Stomach (tissue), 9 donors: ENCODE data around the gene TFRC. TPM values are rescaled to one million over a fixed set of nuclear protein-coding genes. Genes with fewer than 3 reads are reported as not detected.
"Not testable (repeated sequence)": the region's sequence is repeated elsewhere in the genome, so short reads cannot be mapped to it uniquely, and the experiment has no call there.

Source experiments
- DNase-seq, 2 donors: peaks; one replicate each; pipeline versions ENCODE4 v3.0.0 to v3.0.0-alpha.2; 2013 to 2019
- H3K27ac ChIP-seq, 5 donors: fragments of 200-600 bp in 4 of 5; sonication (generic) in 4 of 5; one replicate each; pipeline ENCODE4 v1.5.1; 2013 to 2019; ENCODE audit warnings: mild to moderate bottlenecking in 1 of 5, moderate library complexity in 1 of 5
- H3K27me3 ChIP-seq, 3 donors: fragments of 200-600 bp; sonication (generic); one replicate each; pipeline ENCODE4 v1.5.1; 2017 to 2019; ENCODE audit warnings: mixed run types in 1 of 3
- H3K36me3 ChIP-seq, 4 donors: fragments of 200-600 bp; sonication (generic); 1 replicate in 3 of 4; 2 replicates in 1 of 4; pipeline ENCODE4 v1.5.1; 2016 to 2019
- H3K4me1 ChIP-seq, 4 donors: fragments of 200-600 bp; sonication (generic); one replicate each; pipeline ENCODE4 v1.5.1; 2016 to 2019
- H3K4me3 ChIP-seq, 4 donors: fragments of 200-600 bp; sonication (generic) in 3 of 4; one replicate each; pipeline ENCODE4 v1.5.1; 2016 to 2019; ENCODE audit warnings: mild to moderate bottlenecking in 1 of 4
- H3K9me3 ChIP-seq, 4 donors: fragments of 200-600 bp; sonication (generic); one replicate each; pipeline ENCODE4 v1.5.1; 2016 to 2019
- EP300 ChIP-seq: sonication (generic); formaldehyde crosslinking; IDR thresholded peaks from one replicate; pipeline ENCODE4 v1.6.1; 2017; ENCODE audit warnings: antibody characterized with exemption
- POLR2A ChIP-seq, 4 donors: fragments of 450-650 bp; IDR thresholded peaks; one replicate each; pipeline ENCODE4 v1.6.1; 2016; ENCODE audit warnings: antibody characterized with exemption in 4 of 4, control low read depth in 2 of 4, mild to moderate bottlenecking in 1 of 4, moderate library complexity in 1 of 4
- POLR2AphosphoS5 ChIP-seq, 3 donors: sonication (generic); formaldehyde crosslinking; IDR thresholded peaks; one replicate each; pipeline ENCODE4 v1.6.1; 2016; ENCODE audit warnings: antibody characterized with exemption in 3 of 3
- WGBS, 5 donors: extraction: QIAGEN DNeasy Blood & Tissue Kit in 3 of 5; methylation state at CpG; one replicate each; pipeline versions ENCODE4 v1.1.5 to v1.1.7; 2013 to 2018; 5-methylcytosine and 5-hydroxymethylcytosine counted together
- intact Hi-C: fragments of 100-400 bp; cut with DNase I; formaldehyde crosslinking; loops from one replicate; pipeline ENCODE4 v1.15.1; 2023; ENCODE audit warnings: low total_unique reads
- polyA plus RNA-seq, 3 donors: library from polyadenylated mRNA; stranded (reverse); fragments of 200-250 nt; gene quantifications; one replicate each; pipeline ENCODE4 v1.2.3, GENCODE V29; 2013
- total RNA-seq, 5 donors: library from RNA; depleted of rRNA; stranded (reverse); fragments of >200 nt; gene quantifications; one replicate each; pipeline versions ENCODE4 v1.1.0 to v1.2.3, GENCODE V29; 2014 to 2016
- TF ChIP-seq, protein P1 (sequence below), 7 experiments: fragments of 450-650 bp in 4 of 7; fragments of 200-600 bp in 3 of 7; sonication (generic) in 3 of 7; IDR thresholded peaks; one replicate each; pipeline ENCODE4 v1.5.1; 2016 to 2019; ENCODE audit warnings: antibody characterized with exemption in 7 of 7, control low read depth in 2 of 7, mild to moderate bottlenecking in 1 of 7
- donor health status: healthy with polysubstance abuse.
- donor health status: Bipolar disorder and iron deficiency.
- donor health status: healthy.

TFRC gene
- total and polyA plus RNA-seq, 8 donors: 5.5 to 289 (median 42.1) TPM

DNA sequence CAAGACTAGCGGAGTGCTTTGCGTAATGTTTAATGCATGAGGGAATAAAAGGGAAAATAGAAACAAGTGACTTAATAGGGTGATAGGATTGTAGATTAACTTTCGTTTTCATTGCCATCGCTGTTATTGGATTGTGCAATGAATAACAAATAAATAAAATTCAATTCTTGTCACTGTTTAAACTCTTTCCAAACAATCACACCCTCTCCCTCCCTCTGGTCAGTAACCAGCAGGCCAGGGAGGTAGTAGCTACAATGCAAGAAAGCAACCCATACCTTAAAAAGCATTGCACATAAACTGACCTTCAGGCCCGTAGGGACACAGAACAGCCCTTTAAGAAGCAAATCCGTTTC lies 705 bp upstream of the TFRC start:
- TF ChIP-seq, protein P1, sequence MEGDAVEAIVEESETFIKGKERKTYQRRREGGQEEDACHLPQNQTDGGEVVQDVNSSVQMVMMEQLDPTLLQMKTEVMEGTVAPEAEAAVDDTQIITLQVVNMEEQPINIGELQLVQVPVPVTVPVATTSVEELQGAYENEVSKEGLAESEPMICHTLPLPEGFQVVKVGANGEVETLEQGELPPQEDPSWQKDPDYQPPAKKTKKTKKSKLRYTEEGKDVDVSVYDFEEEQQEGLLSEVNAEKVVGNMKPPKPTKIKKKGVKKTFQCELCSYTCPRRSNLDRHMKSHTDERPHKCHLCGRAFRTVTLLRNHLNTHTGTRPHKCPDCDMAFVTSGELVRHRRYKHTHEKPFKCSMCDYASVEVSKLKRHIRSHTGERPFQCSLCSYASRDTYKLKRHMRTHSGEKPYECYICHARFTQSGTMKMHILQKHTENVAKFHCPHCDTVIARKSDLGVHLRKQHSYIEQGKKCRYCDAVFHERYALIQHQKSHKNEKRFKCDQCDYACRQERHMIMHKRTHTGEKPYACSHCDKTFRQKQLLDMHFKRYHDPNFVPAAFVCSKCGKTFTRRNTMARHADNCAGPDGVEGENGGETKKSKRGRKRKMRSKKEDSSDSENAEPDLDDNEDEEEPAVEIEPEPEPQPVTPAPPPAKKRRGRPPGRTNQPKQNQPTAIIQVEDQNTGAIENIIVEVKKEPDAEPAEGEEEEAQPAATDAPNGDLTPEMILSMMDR (IDR thresholded peaks at IDR 0.05): no peak
- TF ChIP-seq EP300 (no peak), POLR2AphosphoS5 (IDR thresholded peaks at IDR 0.05) (no peak), POLR2A (IDR thresholded peaks at IDR 0.05) (no peak)
- Histone ChIP-seq H3K27ac (peak overlapping the region; percentile 44 to 98 (median 97)), H3K27me3 (no peaks in the 10 kb centered on the region), H3K4me3 (peak overlapping the region; percentile 85 to 99 (median 92)), H3K4me1 (peaks cover 16 to 42% (median 35%) of the 10 kb centered on the region in 4 donors), H3K9me3 (no peaks in the 10 kb centered on the region), H3K36me3 (no peaks in the 10 kb centered on the region)
- DNase-seq: no peak
- intact Hi-C loops: no loop called here
- 32 to 41% (median 36%) methylated on average over 6 of the region's 6 CpGs for WGBS, 5 donors

DNA sequence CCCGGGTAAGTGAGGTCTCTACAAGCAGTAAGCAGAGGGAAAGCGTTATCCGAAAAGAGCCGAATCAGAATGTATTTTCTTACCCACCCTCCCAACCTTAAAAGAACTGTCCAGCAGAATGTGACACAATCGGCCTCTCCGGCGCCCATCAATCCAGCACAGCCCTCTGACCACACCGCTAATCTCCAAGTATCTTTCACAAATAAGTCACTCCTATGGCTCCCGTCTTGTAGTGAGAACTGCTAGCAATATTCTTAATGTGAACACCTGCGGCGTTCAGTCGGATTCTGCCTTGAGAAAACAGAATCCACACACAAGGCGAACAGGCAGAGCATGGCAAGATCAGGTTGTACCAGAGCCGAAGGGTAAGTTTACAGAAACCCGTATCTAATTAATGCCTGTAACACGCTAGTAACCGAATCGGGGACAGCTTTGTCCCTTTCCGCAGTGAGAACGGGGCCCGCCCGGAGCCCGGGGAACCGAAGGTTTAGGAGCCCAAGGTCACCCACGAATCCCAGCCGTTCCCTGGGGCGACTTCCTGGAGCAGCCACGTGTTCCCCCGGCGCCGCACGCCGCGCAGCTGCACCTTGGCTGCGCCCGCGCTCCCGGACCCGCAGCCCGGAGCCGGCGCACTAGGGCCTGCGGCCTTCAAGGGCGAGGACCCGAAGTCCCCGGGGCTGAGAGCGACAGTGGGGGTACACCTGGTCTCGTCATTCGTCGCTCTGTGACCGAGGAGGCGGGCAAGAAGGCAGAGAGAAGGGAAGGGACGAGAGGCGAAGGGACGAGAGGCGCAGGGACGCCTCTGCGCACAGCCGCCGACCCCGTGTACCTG lies 672 bp downstream of the TFRC start:
- H3K27ac ChIP-seq: peak overlapping the region; percentile 93 to 100 (median 98)
- intact Hi-C loops: no loop called here
- TF ChIP-seq, protein P1 (IDR thresholded peaks at IDR 0.05): no peak
- TF ChIP-seq POLR2AphosphoS5 (IDR thresholded peaks at IDR 0.05): peak in 1 of 3 donors; percentile 2

DNA sequence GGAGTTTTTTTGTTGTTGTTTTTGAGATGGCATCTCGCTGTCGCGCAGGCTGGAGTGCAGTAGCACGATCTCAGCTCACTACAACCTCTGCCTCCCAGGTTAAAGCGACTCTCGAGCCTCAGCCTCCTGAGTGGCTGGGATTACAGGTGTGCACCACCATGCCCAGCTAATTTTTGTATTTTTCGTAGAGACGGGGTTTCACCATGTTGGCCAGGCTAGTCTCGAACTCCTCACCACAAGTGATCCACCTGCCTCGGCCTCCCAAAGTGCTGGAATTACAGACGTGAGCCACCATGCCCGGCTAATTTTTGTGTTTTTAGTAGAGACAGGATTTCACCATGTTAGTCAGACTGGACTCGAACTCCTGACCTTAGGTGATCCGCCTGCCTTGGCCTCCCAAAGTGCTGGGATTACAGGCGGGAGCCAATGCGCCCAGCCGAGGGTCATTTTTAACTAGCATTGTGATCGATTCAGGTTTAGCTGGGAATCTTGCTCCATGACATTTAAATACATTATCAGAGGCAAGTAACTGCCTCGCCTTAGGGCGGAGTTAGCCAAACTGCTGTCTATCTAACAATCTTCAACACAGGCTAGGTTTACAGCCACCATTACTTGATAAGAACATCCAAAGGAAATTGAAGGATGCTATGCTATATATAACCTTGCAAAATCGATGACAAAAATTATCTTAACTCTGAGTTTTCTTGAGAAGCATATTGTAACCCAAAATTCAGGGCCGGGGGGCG lies 1.6 kb downstream of the TFRC start:
- Histone ChIP-seq H3K36me3 (peaks cover 3 to 18% (median 17%) of the 10 kb centered on the region in 4 donors), H3K27ac (peak overlapping the region; percentile 49 to 98 (median 97)), H3K4me3 (peak overlapping the region; percentile 85 to 99 (median 92)), H3K4me1 (peaks cover 16 to 42% (median 35%) of the 10 kb centered on the region in 4 donors)
- intact Hi-C loops, H3K27me3 ChIP-seq, H3K9me3 ChIP-seq: not testable (repeated sequence)
- WGBS, 5 donors: 49 to 68% (median 58%) methylated on average over 23 of the region's 23 CpGs
- DNase-seq: peak in 1 of 2 donors; percentile 26

More for the DNA sequence above, 672 bp downstream of the TFRC start:
- peaks cover 16 to 42% (median 35%) of the 10 kb centered on the region in 4 donors for H3K4me1 ChIP-seq
- H3K27me3 ChIP-seq: no peaks in the 10 kb centered on the region
- WGBS, 5 donors: 0 to 1% (median 1%) methylated on average over 42 to 61 of the region's 61 CpGs
- peaks cover 0 to 9% (median 7%) of the 10 kb centered on the region in 4 donors for H3K36me3 ChIP-seq
- H3K9me3 ChIP-seq: no peaks in the 10 kb centered on the region
- peak overlapping the region; percentile 85 to 99 (median 92) for H3K4me3 ChIP-seq
- peak; percentile 76 to 88 for DNase-seq

DNA sequence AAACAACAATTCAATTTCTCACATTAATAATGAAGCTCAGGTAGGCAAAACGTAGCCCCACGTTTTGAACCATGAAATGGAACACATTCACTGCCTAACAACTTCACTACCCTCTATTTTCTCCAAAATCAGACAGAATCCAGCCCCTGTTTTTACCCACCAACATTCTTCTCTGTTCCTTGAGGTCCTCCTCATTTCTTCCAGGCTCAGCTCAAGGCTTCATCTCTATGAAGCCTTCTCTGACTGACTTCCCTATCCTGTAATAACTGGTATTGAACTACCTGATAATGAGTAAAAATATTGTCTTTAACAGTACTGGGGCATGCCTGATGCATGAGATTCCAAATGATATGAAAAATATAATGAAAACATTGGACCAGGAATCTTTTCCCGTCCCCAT lies 2.2 kb downstream of the TFRC start:
- peaks cover 16 to 42% (median 35%) of the 10 kb centered on the region in 4 donors for H3K4me1 ChIP-seq
- TF ChIP-seq, protein P1 (IDR thresholded peaks at IDR 0.05): no peak
- TF ChIP-seq POLR2A (IDR thresholded peaks at IDR 0.05) (no peak), EP300 (no peak), POLR2AphosphoS5 (IDR thresholded peaks at IDR 0.05) (no peak)
- peak overlapping the region in 2 of 4 donors; percentile 85 to 90 for H3K4me3 ChIP-seq
- no peaks in the 10 kb centered on the region for H3K9me3 ChIP-seq
- intact Hi-C loops: loop anchor here (5.0 kb wide), 1 partner anchor 118 kb away; no protein-coding TSS in a partner anchor
- peak overlapping the region in 1 of 5 donors; percentile 97 for H3K27ac ChIP-seq
- peaks cover 5 to 24% (median 23%) of the 10 kb centered on the region in 4 donors for H3K36me3 ChIP-seq
- DNase-seq: no peak
- H3K27me3 ChIP-seq: no peaks in the 10 kb centered on the region
- WGBS, 5 donors: 60 to 76% (median 69%) methylated on average over 3 of the region's 3 CpGs
